Activated T-helper 9 cell treated with anti-CD3 and anti-CD28 coated beads, Interleukin-2, amount 50 U/mL, for 16 hours (primary cell): ENCODE measurements around the gene DYSF.

ENCODE experiments used
- DNase-seq: peaks from one replicate; pipeline ENCODE4 v3.0.0-alpha.2; 2020; ENCODE audit warnings: low read depth

DYSF gene

DNA sequence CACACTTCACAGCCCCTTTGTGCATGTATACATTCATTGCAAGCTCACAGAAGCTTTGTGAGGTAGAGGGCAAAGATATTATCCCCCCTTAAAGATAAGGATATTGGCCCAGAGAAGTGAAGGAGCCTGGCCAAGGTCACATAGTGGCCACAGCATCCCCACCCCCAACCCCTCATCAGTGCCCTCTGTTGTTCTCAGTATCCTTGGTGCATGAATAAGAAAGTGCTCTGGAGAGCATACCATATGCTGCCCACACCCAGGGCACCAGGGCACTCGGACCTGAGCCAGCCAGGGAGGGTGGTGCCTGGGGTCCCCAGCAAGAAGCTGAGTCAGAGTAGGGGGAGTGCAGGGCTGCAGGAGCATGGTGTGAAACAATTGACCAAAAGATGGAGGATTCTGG, 3.3 kb downstream of the DYSF start:
- DNase-seq: no peak

DNA sequence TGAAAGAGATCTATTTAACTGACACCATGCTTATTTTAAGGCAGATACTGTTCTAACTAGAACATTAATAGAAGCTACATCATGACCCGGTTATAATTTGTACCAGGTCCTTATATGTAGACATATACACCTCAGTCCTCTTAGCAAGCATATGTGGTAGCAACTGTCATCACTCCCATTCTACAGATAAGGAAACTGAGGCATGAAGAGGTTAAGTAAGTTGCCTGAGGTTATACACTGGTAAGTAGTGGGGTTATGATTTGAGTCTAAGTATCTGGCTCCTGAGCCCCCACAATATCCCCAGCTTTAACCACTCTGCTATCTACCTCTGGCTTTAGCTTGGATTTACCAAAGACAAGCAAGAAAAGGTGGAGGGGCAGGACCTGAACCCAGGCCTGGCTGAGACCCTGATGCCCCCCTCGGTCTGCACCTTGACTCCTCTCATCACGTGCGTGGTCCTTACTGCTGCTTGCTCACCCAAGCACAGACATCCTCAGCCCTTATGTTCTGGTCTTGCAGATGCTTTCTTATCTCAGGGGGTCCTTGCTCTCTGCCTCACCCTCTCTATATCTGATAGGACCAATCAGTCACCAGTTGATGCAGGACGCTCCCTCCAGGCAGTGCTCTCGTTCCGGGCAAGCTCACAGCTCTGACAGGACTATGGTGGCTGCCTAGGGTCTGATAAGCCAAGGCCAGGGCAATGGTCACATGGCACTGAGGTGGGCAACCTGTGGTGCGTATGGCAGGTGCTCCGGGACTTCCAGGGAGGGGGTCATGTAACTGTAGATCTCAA, 4.0 kb downstream of the DYSF start:
- no peak for DNase-seq

DNA sequence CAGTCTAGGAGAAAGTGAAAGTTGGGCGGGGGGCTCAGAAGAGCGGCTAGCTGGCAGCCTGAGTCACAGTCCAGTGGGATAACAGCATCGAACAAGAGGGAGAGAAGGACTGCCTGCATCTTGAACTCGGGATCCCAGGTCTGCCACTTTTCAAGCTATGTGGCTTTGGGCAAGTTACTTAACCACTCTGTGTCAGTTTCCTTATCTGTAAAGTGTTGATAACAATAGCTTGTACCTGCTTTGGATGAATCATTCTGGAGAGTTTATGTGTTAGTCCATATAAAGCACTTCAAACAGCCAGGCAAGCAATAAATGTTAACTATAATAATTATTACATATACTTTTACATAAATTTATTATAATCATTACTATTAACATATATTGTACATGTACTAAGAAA, 4.6 kb downstream of the DYSF start:
- no peak for DNase-seq

DNA sequence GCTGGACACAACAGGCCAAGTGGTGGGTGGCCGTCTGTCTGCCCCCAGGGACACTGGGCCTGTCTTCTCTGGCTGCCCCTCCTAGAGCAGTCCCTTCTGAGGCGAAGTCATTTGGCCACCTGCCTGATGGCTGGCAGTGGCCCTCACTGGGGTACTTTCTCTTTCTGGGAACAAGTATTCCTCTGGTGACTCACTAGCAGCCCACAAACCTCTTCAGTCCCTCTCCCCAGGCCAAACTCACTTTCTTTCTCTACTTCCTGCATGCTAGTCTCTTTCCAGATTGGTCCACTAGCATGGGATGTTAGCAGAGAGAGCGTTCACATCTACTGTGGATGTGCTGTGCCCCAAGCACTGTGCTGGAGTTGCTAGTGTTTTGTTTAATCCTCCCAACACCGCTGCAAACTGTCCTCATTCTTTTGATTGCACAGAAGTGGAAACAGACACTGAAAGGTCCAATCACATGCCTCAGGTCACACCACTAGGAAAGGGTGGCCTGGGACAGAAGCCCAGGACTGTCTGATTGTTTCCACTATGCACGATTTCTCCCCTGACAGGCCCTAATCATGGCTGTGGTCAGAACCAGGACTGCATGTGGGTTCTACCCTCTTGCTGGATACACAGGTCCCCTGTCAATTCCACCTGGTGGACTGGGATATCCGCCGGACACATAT, 5.2 kb downstream of the DYSF start:
- DNase-seq: no peak

DNA sequence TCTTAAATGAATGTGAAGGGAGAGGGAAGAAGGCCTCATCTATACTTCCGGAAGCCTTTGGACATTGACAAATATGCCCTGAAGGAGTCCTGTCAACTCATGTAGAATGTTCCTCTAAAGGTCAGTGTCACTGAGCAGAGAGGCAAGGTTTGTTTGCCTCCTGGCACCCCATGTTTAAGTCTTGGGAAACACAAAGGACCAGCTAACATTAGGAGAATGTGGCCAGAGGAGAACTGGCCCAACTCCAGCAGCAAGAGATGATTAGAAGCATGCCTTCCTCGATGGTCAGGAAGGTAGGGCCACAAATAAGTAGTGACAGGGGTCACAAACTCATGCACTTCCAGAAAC, 5.7 kb downstream of the DYSF start:
- DNase-seq: no peak

DNA sequence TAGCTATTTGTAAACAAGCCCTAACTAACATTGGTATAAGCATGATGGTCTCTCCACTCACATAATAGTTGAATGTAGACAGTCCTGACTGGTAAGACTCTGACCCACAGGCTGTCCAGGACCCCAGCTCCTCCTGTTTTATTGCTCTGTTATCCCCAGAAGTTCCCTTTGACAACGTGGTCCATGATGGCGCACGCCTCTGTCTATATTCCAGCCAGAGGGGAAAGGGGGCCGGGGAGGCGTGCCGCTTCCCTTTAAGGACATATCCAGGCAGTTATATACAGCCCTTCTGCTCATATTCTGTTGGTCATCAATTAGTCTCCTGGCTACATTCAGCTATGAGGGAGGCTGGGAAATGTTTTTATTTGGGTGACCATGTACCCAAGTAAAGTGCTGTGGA, 6.7 kb downstream of the DYSF start:
- DNase-seq: no peak

DNA sequence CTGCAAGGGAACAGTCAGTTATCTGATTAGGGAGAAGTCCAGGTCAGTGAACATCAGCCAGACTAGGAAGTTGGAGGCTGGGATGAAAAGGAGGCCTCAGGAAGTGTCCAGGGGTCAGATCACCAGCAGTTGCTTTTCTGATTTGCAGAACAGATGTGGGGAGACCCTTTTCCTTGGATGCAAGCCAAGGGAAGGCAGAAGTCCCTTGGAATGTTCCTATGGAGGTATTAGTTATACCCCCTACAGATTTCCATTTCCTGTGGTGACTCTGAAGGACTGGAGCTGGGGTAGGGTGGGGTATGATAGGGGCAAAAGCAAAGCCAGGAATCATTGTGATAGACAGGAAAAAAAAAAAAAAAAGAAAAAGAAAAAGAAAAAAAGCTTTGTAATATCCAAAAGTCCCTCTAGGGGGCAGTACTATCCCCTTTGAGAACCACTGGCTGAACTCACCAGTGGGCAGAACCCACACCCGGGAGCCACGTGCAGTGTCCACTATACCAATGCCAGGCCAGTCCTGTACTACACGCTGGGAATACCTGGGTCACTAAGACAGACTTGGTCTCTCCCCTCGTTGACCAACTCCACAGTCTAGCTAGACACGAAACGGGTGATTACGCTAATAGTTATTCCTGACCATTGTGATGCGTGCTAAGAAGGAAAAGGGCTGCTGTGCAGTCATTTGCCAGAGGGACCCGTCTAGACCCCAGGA, 7.4 kb downstream of the DYSF start:
- DNase-seq: no peak

DNA sequence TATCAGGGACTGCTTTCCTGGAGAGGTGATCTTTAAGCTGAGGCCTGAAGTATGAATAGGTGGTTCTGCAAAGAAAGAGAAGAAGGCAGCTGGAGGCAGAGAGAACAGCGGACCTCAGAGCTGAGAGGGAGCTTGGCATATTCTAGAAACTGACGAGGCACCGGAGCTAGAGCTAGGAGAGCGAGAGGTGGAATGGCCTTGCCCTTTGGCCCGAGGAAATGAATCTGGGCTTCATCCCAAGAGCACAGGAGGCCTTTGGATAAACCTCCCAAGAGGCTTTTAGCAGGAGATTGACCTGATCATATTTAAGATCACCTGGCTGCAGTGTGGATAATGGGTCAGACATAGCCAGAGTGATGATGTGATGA, 7.9 kb downstream of the DYSF start:
- DNase-seq: no peak

DNA sequence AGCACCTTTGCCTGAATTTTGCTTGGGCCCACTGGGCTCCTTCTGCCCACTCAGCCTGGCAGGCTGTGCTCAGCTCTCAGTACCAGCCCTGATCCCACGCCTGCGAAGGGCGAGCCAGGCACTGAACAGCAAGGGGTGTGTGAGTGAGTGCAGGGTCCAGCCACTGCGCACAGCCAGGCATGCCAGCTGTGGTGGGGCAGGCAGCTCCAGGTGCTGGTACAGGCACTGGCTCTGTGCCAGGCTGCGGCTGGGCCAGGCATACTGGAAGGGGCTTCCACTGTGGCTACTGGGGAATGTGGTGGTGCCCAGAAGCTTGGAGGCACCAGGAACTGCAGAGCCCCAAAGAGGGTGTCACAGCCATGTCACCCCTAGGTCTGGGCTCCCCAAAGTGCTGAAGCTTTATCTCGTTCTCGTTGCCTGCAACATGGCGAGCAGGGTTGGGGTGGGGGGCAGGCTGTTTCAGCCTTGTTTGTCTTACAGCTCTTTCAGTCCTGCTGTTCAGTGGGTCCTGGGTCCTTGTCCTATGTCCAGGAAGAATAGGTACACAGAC, 8.8 kb downstream of the DYSF start:
- no peak for DNase-seq

DNA sequence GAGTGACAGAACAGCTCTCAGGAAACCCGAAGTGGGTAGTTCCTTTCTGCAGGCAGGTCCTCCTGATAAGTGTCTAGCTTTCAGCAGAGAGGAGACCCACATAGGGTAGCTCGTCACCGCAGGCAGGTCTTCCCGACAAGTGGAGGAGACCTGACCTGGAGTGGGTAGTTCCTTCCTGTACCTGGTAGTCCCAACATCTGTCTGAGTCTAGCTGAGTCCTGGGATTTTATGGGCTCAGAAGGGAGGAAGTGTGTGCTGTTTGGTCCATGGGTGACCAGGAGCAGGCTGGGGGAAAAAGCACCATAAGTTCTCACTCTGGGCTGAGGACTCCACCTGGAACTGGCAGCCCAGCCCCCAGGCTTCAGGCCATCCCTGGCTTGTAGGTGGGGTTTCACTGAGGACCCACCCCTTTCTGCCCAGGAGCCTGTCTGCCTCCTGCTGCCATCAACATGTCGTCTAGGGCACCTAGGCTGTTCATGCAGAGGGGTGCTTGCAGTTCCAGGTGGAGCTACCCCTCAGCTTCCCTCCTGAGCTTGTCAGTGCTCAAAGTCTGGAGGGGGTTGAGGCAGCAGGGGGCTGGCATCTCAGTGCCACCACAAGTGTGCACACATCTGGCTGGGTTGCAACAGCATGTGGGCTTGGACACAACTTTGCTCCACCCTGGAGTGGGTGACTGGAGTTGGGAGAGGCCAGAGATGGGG, 9.4 kb downstream of the DYSF start:
- DNase-seq: no peak

DNA sequence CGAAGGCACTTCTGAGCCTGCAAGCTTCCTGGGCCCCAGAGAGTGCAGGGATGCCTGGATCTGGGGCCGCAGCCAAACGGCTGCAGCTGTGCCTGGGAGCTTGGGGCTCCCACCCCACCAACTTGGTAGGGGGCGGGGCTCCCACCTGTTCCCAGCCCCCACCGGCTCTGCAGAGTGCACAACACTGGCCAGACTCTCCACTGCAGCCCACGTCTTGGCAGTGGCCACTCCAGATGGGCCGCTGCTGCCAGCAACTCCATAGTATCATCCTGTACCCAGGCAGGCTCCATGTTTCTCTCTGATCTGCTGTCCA, 9.9 kb downstream of the DYSF start:
- DNase-seq: no peak

DNA sequence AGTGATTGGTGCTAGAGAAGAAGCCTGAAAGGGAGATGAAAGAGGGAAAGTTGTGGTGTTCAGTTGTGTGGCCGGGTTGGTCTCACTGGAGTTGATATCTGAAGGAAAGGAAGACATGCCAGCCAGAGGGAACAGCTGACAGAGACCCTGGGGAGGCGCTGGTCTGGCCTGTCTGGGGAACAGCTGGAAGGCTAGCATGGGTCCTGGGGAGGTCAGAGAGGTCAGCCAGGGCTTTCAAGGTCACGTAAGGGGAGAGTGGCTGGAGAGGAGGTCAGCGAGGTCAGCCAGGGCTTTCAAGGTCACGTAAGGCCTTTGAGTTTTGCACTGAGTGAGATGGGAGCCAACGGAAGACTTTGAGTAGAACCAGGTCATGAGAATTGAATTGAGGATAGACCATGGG, 11.0 kb downstream of the DYSF start:
- no peak for DNase-seq

DNA sequence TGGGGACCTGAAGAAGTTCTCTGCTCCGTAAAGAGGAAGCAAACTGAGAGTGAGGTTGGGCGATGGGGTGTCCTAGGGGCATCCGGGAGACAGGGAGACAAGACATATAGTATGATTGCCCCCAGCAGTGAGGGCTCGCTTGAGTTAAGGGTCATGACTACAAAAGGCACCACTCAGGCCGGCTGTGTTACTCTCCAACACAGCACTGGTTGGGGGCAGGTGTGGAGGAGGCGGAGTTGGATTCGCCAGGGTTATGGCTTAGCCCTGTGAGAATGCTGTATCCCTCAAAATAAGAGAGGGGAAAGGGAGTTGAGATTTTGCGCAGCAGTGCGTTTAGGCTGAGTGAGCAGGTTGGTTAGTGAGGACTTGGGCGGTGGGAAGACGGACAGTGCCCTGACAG, 12.0 kb downstream of the DYSF start:
- no peak for DNase-seq

DNA sequence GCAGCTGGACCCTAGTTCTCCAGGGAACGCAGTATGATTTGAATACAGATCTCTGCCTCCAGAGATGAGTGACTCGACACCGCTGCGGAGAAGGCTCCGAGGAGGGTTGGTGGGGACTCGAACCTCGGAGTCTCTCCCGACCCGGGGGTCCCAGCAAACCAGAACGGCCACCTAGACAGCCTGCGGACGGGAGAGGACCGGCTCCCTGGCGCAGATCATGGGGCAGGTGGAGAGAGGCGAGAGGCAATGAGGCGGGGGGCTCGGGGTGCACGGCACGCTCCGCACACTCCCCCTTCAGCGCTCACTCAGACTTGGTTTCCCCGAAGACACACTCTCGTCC, 12.6 kb downstream of the DYSF start:
- DNase-seq: no peak

DNA sequence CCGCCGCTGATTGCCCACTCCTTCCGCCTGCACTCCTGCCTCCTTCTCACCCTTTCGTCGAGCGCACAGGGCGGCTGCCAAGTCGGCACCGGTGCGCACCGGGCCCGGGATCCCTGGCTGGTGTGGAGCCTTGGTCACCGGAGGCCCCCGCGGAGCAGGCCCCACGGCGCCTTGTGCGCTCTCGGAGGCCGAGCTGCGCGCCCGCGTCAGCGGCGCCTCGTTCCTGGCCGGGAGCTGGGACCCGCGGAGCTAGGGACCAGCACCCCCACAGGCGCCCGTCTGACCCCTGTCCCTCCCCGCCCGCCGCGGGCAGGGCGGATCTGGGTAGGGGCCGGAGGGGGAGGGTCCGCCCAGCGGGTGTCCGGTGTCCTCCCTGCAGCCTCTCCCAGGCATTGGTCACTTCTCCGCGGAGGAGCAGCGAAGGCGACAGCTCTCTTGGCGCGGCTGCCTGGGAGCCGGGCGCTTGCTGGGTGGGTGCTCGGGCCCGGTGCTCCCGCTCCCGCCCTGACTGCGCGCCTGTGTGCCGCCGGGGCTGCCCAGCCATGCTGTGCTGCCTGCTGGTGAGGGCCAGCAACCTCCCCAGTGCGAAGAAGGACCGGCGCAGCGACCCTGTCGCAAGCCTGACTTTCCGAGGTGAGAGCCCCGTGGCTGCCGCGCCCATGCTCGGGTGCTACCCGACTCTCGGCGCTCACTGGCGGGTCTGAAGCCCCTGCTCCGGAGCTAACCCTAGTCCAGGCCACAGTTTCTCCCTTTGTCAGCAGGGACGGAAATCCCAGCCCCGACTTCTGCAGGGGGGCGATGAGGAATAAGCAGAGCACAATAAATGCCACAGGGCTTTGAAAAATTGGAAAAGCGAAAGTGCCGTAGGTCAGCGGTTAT, 13.2 kb downstream of the DYSF start:
- DNase-seq: no peak

DNA sequence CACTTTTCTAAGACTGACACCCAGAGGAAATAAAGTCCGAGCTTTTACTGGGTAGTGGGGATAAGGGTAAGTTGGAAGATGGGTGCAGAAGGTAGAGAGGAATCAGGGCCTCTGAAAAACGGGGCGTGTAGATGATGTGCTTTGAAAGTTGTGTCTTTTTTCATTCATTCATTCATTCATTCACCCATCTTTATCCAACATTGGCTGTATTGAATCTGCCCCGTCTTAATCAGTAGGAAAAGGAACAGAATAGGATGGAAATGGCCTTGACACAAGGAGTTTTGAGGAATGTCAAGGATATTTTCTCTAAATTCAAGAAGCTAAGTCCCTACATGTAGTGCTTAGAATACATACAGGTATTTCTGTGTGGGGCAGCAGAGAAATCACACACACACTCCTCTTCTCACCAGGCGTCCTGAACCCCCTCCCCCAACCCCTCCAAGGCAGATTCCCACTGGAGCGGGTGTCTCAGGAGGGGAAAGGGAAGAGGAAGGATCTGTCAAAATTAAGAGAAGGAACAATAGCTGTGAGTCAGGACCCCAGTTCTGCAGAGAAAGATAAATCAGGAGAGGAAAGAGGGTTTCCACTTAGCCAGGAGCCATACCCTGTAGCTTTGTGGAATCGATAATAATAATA, 13.9 kb downstream of the DYSF start:
- no peak for DNase-seq

DNA sequence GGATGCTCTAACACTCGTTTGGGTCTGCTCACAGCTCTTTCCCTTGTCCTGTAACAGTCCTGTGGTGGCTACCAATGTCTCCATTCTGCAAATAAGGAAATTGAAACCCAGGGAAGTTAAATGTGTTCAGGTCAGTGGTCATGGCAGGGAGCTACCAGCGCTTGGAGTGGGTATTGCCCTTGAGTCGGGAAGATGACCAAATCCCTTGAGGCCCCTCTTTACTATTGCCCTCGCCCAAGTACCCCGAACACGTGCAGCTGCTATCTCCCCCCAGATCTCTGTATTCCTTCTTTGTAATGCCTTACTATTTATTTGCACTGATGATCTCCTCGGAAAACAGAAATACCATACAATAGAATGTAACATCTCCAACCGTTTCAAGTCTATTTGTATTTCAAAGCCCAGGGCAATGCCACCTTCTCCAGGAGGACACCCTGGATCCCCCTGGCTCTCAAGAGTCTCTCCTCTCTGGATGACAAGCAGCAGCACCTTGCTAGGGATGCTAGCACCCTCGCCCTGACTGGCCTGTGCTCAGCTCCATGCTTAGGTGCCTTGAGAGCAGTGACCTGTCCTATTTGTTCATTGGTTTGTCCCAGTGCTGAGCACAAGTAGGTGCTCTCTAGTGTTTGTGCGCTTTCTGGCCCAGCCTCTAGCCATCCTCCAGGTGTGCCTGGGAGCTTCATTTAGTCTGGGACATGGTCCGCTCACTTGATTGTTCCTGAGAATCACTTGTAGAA, 15.1 kb downstream of the DYSF start:
- DNase-seq: no peak

DNA sequence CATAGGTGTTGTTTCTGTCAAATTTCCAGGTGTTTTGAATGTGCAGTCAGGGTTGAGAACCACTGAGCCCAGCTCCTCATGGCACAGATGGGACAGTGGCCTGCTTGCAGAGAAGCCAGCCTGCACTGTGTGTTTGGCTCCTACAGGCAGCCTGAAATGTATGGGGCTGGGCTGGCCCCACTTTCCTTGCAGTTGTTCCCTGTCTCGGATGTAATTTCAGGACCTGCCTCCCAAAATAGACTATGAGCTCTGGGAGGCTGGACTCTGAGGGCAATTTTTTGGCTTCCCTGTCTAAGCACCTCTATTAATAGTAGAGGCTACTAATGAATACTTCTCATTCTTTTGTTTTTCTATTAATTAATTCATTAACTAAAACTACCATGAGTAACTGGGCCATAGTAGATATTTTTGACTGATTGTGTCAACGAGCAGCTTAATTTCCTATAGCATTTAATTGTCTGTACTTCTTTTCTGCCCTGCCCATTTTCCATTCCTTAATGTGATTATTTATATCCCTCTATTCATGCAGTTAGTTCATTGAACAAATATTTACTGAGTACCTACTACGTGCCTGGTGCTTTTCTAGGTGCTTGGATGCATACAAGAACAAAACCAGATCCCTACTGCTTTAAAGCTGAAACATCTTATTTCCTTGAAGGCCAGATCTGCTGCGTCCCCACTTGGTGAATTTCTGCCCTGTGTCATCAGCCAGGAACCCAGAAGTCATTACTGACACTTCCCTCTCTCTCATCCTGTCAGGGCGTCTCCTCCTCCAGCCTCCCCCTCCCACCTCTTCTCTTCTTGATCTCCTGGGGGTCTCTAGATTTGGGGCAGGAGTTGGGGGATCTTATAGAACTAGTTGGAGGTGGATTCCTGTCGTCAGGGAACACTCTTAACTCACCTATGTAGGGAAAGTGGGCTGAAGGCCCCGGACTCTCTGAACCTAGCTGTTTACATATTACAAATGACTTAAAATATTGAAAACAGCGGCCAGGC, 16.3 kb downstream of the DYSF start:
- DNase-seq: no peak

DNA sequence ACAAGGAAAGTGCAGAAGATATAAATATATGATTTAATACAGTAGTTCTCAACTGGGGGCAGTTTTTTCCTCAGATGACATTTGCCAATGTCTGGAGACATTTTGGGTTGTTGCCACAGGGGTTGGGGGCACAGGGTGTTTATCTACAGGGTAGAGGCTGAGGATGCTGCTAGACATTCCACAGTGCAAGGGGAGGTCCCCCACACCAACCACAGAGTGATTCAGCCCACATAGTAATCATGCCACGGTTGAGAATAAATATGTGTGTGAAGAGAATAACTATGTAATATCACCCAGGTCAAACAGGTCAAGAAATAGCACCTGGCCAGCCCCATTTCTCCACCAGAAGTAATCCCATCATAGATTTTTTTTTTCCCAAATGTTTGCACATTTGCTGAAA, 17.9 kb downstream of the DYSF start:
- no peak for DNase-seq
